ENCODE data around the gene OGT.

- TF ChIP-seq CTCF (conservative IDR thresholded peaks at IDR 0.05) (no peak), ZFX (IDR thresholded peaks at IDR 0.05) (no peak)
Observed at GRCh38 chrX:71579136-71579989, 46.5 kb downstream of the OGT start.

Data from C4-2B (cell line).